GM12878 (cell line): ENCODE measurements around the gene C4BPB. TPM values are rescaled to one million over a fixed set of nuclear protein-coding genes. Genes with fewer than 3 reads are reported as not detected.

Experiments
- ATAC-seq: fragments of 200-7000 bp; cut with Tn5 transposase; 3 replicates; pipeline ENCODE4 v1.9.1; 2020; ENCODE audit warnings: mild to moderate bottlenecking, moderate library complexity
- BruUV-seq: library from RNA; stranded (reverse); fragments of 400-500 nt; replicated peaks from 2 replicates; lab custom pipeline; 2021; lab: Mats Ljungman, UMichigan
- CTCF ChIA-PET: fragments of 300-600 bp; sonication (Branson Sonifier 250); formaldehyde crosslinking; extraction: SDS; loops from one replicate; lab custom pipeline; 2021; ENCODE audit warnings: inconsistent platforms; lab: Yijun Ruan, JAX
- POLR2A ChIA-PET: fragments of 350-600 bp; formaldehyde crosslinking; extraction: SDS; loops from one replicate; lab custom pipeline; 2021; ENCODE audit warnings: inconsistent platforms; lab: Charles Lee
- RAD21 ChIA-PET: fragments of 300-600 bp; sonication (Branson Sonifier 250); formaldehyde crosslinking; loops from one replicate; lab custom pipeline; 2023; ENCODE audit warnings: antibody characterized with exemption; ENCODE audit not compliant: unreplicated experiment; lab: Charles Lee
- SMC1A ChIA-PET: fragments of 300-600 bp; sonication (Branson Sonifier 250); formaldehyde crosslinking; loops from one replicate; lab custom pipeline; 2023; ENCODE audit not compliant: unreplicated experiment, uncharacterized antibody; lab: Charles Lee
- DNase-seq: peaks from one replicate; pipeline ENCODE4 v3.0.0-alpha.2; 2011; ENCODE audit warnings: low read depth, low spot score
- FAIRE-seq: peaks from 3 replicates; lab custom pipeline; 2011; peaks lifted over from hg19 to GRCh38; lab: Jason Lieb, UNC
- H2AFZ ChIP-seq: 2 replicates; pipeline ENCODE4 v1.6.0; 2011; ENCODE audit warnings: low read depth, low read length, control low read depth; ENCODE audit not compliant: control insufficient read depth
- H3K27ac ChIP-seq: 2 replicates; pipeline ENCODE4 v1.5.1; 2011; ENCODE audit warnings: control low read depth; ENCODE audit not compliant: control insufficient read depth, insufficient read depth
- H3K27me3 ChIP-seq, 2 experiments: replicated peaks in 1 of 2; 2 replicates each; pipeline versions ENCODE4 v1.6.0 to v1.6.1; 2011; ENCODE audit warnings: low read length in 1 of 2; ENCODE audit not compliant: control insufficient read depth in 2 of 2, insufficient read depth in 2 of 2
- H3K36me3 ChIP-seq, 2 experiments: 2 replicates each; pipeline ENCODE4 v1.5.1; 2011; ENCODE audit warnings: low read length in 1 of 2; ENCODE audit not compliant: control insufficient read depth in 2 of 2, insufficient read depth in 2 of 2
- H3K4me1 ChIP-seq: 2 replicates; pipeline ENCODE4 v1.6.1; 2011; ENCODE audit warnings: mild to moderate bottlenecking, low read length, moderate library complexity, mixed read lengths; ENCODE audit not compliant: control insufficient read depth, insufficient read depth
- H3K4me2 ChIP-seq: 2 replicates; pipeline ENCODE4 v1.6.0; 2011; ENCODE audit warnings: control low read depth; ENCODE audit not compliant: control insufficient read depth, insufficient read depth
- H3K4me3 ChIP-seq: fragments of 200-600 bp; sonication (generic); 2 replicates; pipeline ENCODE4 v1.5.1; 2016
- H3K79me2 ChIP-seq: 2 replicates; pipeline ENCODE4 v1.6.0; 2011; ENCODE audit warnings: low read length; ENCODE audit not compliant: control insufficient read depth, insufficient read depth
- H3K9ac ChIP-seq: 2 replicates; pipeline ENCODE4 v1.8.0; 2011; ENCODE audit warnings: low read length, control low read depth, mixed read lengths; ENCODE audit not compliant: control insufficient read depth, insufficient read depth
- H3K9me3 ChIP-seq: replicated peaks from 3 replicates; pipeline ENCODE4 v1.5.1; 2011; ENCODE audit warnings: mild to moderate bottlenecking, low read length; ENCODE audit not compliant: control insufficient read depth, insufficient read depth
- H4K20me1 ChIP-seq: 2 replicates; pipeline ENCODE4 v1.6.0; 2011; ENCODE audit not compliant: control insufficient read depth, insufficient read depth
- BCL3 ChIP-seq: IDR thresholded peaks from 2 replicates; pipeline ENCODE4 v1.6.1; 2011; ENCODE audit warnings: borderline replicate concordance, low read depth, mild to moderate bottlenecking, moderate library complexity, low read length; ENCODE audit not compliant: insufficient read depth, poor library complexity, severe bottlenecking
- BHLHE40 ChIP-seq, 2 experiments: fragments of 450-650 bp in 1 of 2; IDR thresholded peaks; 2 replicates each; pipeline ENCODE4 v1.6.1; 2011 to 2017; ENCODE audit warnings: low read depth in 2 of 2, borderline replicate concordance in 1 of 2, improper control_type of control experiment in 1 of 2, low read length in 1 of 2, mild to moderate bottlenecking in 1 of 2
- BMI1 ChIP-seq: fragments of 450-650 bp; IDR thresholded peaks from 2 replicates; pipeline ENCODE4 v1.6.1; 2016; ENCODE audit warnings: mild to moderate bottlenecking, moderate library complexity, borderline replicate concordance
- CHD2 ChIP-seq: IDR thresholded peaks from 2 replicates; pipeline ENCODE4 v1.6.1; 2011; ENCODE audit warnings: low read depth, low read length, improper control_type of control experiment, borderline replicate concordance
- GATAD2B ChIP-seq: fragments of 450-650 bp; conservative IDR thresholded peaks from 2 replicates; pipeline ENCODE4 v1.6.1; 2017; ENCODE audit warnings: low read depth, mild to moderate bottlenecking, moderate library complexity
- MEF2A ChIP-seq: IDR thresholded peaks from 2 replicates; pipeline ENCODE4 v1.6.1; 2011; ENCODE audit warnings: low read depth, mild to moderate bottlenecking, low read length, moderate library complexity; ENCODE audit not compliant: insufficient read depth
- MYB ChIP-seq: fragments of 150-350 bp; IDR thresholded peaks from 2 replicates; pipeline ENCODE4 v1.6.1; 2014; ENCODE audit warnings: mild to moderate bottlenecking, low read depth, low read length, borderline replicate concordance
- NBN ChIP-seq: fragments of 450-650 bp; IDR thresholded peaks from 2 replicates; pipeline ENCODE4 v1.6.1; 2016
- NFXL1 ChIP-seq: fragments of 450-650 bp; IDR thresholded peaks from 2 replicates; pipeline ENCODE4 v1.6.1; 2017; ENCODE audit warnings: antibody characterized with exemption, mild to moderate bottlenecking, borderline replicate concordance
- NFYB ChIP-seq: IDR thresholded peaks from 2 replicates; pipeline ENCODE4 v1.6.1; 2011; ENCODE audit warnings: low read depth, mild to moderate bottlenecking, low read length, improper control_type of control experiment, moderate library complexity; ENCODE audit not compliant: insufficient read depth
- NR2F1 ChIP-seq: fragments of 450-650 bp; conservative IDR thresholded peaks from 2 replicates; pipeline ENCODE4 v1.6.1; 2017; ENCODE audit warnings: mild to moderate bottlenecking
- STAT1 ChIP-seq: fragments of 450-650 bp; conservative IDR thresholded peaks from 2 replicates; pipeline ENCODE4 v1.6.1; 2014; ENCODE audit warnings: antibody characterized with exemption, mild to moderate bottlenecking
- TCF7 ChIP-seq: IDR thresholded peaks from 2 replicates; pipeline ENCODE4 v1.6.1; 2014; ENCODE audit warnings: antibody characterized with exemption, borderline replicate concordance
- ZBTB33 ChIP-seq: fragments of 450-650 bp; IDR thresholded peaks from 2 replicates; pipeline ENCODE4 v1.6.1; 2017; ENCODE audit warnings: mild to moderate bottlenecking
- WGBS: methylation state at CpG from one replicate; pipeline ENCODE4 v1.1.6; 2016; ENCODE audit warnings: low lambda C conversion rate; ENCODE audit not compliant: insufficient replicate concordance, insufficient coverage; ENCODE audit errors: missing lambda C conversion rate; 5-methylcytosine and 5-hydroxymethylcytosine counted together
- in situ Hi-C: fragments of 300-500 bp; cut with MboI; formaldehyde crosslinking; loops from 9 replicates; pipeline ENCODE4 v1.14.3; 2018; ENCODE audit warnings: mixed read lengths
- intact Hi-C: fragments of 100-400 bp; cut with micrococcal nuclease; formaldehyde crosslinking; loops from one replicate; pipeline ENCODE4 v1.14.2; 2022; ENCODE audit not compliant: unreplicated experiment
- polyA plus RNA-seq, 11 experiments: library from polyadenylated mRNA; depleted of rRNA in 4 of 11; unstranded in 6 of 11; stranded (reverse) in 5 of 11; fragments of >200 nt; fragmentation: Nextera tagmentation in 4 of 11; fragmentation: Illumina TruSeq in 1 of 11; extraction: Ambion mirVana in 4 of 11; extraction: Trizol in 1 of 11; gene quantifications; 1 replicate in 1 of 11; 2 replicates in 10 of 11; pipeline versions ENCODE4 v1.2.1 to v1.2.3, GENCODE V29; 2011 to 2016; ENCODE audit warnings: inconsistent platforms in 2 of 11, missing spikeins in 2 of 11, low read depth in 1 of 11
- total RNA-seq, 4 experiments: library from RNA; depleted of rRNA in 3 of 4; stranded (reverse); fragments of >200 nt in 3 of 4; fragmentation: Illumina TruSeq in 1 of 4; extraction: Trizol in 1 of 4; gene quantifications; 2 replicates each; pipeline versions ENCODE4 v1.2.1 to v1.2.3, GENCODE V29; 2013 to 2021
- TF ChIP-seq, protein P1 (sequence below): fragments of 450-650 bp; IDR thresholded peaks from 2 replicates; pipeline ENCODE4 v1.6.1; 2014; ENCODE audit warnings: mild to moderate bottlenecking
- TF ChIP-seq, protein P2 (sequence below): IDR thresholded peaks from 2 replicates; pipeline ENCODE4 v1.6.1; 2012; ENCODE audit warnings: low read length, inconsistent platforms

C4BPB gene
- total and polyA plus RNA-seq, 10 of the 15 experiments (the other 5 are each of a cell fraction or from before 2014, with no cell fraction given): 0.31 to 1.2 (median 0.53) TPM; not detected in 1

DNA sequence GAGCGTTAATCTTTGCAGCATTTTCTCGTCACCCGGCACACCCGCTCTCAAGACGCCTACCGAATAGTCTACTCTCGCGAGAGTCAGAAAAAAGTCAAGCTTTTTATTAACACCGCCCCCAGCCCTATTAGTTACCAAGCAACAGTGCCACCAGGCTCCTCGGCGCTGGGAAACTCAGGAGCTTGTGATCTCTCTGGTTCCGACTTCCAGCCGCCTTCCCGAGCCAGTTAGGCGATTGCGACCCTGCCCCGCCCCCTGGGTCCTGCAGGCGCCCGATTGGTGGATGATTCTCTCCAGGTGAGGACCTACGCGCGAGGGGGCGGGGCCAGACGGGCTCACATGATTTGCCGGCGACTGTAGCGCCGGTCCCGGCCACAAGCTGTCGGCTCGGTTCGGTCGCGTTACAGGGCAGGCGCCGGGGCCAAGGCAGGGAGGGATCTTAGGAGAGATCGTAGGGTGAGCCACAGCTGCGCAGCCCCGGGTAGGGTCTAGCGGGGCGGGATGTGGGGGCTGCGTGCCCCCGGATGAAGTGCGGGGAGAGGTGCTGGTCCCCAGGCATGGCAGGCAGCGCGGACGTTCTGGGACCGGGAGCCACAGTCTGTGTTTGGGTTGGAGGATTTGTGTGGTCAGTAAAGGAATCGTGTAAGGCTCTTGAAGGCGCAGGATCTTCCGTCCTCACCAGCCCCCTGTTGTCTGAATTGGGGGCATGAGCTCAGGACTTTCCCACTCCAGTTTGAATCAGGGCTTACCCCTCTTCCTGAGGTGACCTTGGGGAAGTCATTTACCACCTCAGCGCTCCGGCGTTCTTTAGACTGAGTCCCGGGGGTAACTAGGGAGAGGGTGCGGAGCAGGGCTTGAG is 35.5 kb upstream of the C4BPB start, which contains the start of gene PFKFB2:
Gene PFKFB2 (plus strand): TSS at position 365 of the 859 bp plus-strand sequence. CDS start 1,443 bp downstream, outside the sequence.
- DNase-seq (peak; percentile 66), FAIRE-seq (peak; percentile 72), ATAC-seq (peak; percentile 87)
- Histone ChIP-seq H3K36me3 (peaks cover 0 to 8% of the 10 kb centered on the region in 2 experiments; a peak in 1 of 4 replicates), H3K4me1 (peaks cover 21% of the 10 kb centered on the region), H4K20me1 (no peaks in the 10 kb centered on the region), H3K9ac (peak within 1 kb of the TSS; percentile 68), H3K27ac (peak within 1 kb of the TSS; percentile 31; the same call in 1 of the 2 replicates), H2AFZ (peak within 1 kb of the TSS; percentile 100), H3K4me2 (peak within 1 kb of the TSS; percentile 99), H3K4me3 (peak within 1 kb of the TSS; percentile 82), H3K79me2 (peaks cover 23% of the 10 kb centered on the region), H3K9me3 (no peaks in the 10 kb centered on the region; the same call in 2 of the 3 replicates), H3K27me3 (no peaks in the 10 kb centered on the region)
- CTCF ChIA-PET: interaction anchor here (0.9 to 9.2 kb wide), 12 partner anchors 19 to 465 kb away, joined by 3 to 131 read pairs (median 4); partner anchors contain the start of gene CR2
- SMC1A ChIA-PET: interaction anchor here (1.1 to 2.3 kb wide), 4 partner anchors 17 to 353 kb away, joined by 3 to 10 read pairs (median 3); no protein-coding TSS in a partner anchor
- intact Hi-C loops (loop anchor here (5.0 kb wide), 1 partner anchor 121 kb away; no protein-coding TSS in a partner anchor), in situ Hi-C loops (no loop called here)
- POLR2A ChIA-PET: interaction anchor here (0.6 to 1.5 kb wide), 5 partner anchors 18 to 403 kb away, joined by 3 to 4 read pairs (median 3); no protein-coding TSS in a partner anchor
- 3% methylated on average over 56 of the region's 56 CpGs for WGBS
- RAD21 ChIA-PET: interaction anchor here (1.0 to 1.9 kb wide), 6 partner anchors 22 to 446 kb away, joined by 3 to 6 read pairs (median 4); partner anchors contain the start of gene CD55
- BruUV-seq: TSS peak; percentile 73
- TF ChIP-seq ZBTB33 (no peak), BHLHE40 (IDR thresholded peaks at IDR 0.05; ENCODE audit: borderline replicate concordance in 1 of 2, low read depth in 2 of 2, low read length in 1 of 2) (peak; percentile 22 to 54; a peak in 2 of 4 replicates), NBN (0 out of 2 replicates have a peak, but pooled peaks have one; percentile 1), GATAD2B (no peak; the same call in 1 of the 2 replicates), MEF2A (no peak), NFXL1 (no peak), TCF7 (no peak), CHD2 (peak; percentile 99), STAT1 (0 out of 2 replicates have a peak, but pooled peaks have one; percentile 27), BMI1 (no peak), MYB (no peak), NFYB (peak; percentile 62; the same call in 1 of the 2 replicates), BCL3 (no peak), NR2F1 (peak; percentile 10)
- TF ChIP-seq, protein P1, sequence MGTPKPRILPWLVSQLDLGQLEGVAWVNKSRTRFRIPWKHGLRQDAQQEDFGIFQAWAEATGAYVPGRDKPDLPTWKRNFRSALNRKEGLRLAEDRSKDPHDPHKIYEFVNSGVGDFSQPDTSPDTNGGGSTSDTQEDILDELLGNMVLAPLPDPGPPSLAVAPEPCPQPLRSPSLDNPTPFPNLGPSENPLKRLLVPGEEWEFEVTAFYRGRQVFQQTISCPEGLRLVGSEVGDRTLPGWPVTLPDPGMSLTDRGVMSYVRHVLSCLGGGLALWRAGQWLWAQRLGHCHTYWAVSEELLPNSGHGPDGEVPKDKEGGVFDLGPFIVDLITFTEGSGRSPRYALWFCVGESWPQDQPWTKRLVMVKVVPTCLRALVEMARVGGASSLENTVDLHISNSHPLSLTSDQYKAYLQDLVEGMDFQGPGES: no peak
- TF ChIP-seq, protein P2, sequence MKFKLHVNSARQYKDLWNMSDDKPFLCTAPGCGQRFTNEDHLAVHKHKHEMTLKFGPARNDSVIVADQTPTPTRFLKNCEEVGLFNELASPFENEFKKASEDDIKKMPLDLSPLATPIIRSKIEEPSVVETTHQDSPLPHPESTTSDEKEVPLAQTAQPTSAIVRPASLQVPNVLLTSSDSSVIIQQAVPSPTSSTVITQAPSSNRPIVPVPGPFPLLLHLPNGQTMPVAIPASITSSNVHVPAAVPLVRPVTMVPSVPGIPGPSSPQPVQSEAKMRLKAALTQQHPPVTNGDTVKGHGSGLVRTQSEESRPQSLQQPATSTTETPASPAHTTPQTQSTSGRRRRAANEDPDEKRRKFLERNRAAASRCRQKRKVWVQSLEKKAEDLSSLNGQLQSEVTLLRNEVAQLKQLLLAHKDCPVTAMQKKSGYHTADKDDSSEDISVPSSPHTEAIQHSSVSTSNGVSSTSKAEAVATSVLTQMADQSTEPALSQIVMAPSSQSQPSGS: no peak
